GM10266 (cell line): ENCODE data around the gene DDX31.

Experiments used
- DNase-seq: peaks from one replicate; pipeline ENCODE4 v3.0.0; 2012; ENCODE audit errors: extremely low spot score
- TF ChIP-seq, protein P1 (sequence below): IDR thresholded peaks from 2 replicates; pipeline ENCODE4 v1.5.1; 2012; ENCODE audit warnings: mild to moderate bottlenecking, low read depth; ENCODE audit not compliant: control insufficient read depth, insufficient read depth; ENCODE audit errors: missing control alignments

Gene DDX31

DNA sequence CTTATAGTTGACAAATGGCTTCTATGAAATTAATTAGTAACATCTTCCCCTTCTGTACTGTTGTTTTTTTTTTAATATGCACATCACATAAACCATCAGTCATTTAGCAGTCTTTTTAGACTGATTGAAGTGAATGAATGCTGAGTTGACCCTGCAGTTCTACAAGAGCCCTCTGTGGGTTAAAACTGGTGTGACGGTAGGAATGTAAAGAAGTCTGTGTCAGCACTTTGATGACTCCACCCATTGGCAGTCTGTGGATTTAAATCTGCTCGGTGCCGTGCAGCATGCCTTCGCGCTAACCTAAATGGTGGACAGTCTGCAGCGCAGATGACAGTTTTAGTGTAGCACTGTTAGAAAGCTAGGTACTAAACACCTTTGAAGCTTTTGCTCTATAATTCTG, 3.6 kb upstream of the DDX31 start:
- no peak for DNase-seq

DNA sequence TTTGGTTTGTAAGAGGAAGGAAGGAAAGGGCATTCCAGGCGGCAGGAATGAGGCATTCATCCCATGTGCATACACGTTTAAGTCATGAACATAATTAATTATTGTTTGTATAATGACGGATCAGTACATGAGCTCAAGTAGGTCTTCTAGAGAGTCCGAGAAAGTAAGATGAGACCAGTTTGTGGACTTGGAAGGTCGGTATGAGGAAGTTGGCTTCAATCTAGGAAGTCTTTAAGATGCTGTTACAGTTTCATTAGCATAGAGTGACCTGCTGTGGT, 2.6 kb upstream of the DDX31 start:
- no peak for DNase-seq

More for the DNA sequence above, 3.6 kb upstream of the DDX31 start:
- TF ChIP-seq, protein P1, sequence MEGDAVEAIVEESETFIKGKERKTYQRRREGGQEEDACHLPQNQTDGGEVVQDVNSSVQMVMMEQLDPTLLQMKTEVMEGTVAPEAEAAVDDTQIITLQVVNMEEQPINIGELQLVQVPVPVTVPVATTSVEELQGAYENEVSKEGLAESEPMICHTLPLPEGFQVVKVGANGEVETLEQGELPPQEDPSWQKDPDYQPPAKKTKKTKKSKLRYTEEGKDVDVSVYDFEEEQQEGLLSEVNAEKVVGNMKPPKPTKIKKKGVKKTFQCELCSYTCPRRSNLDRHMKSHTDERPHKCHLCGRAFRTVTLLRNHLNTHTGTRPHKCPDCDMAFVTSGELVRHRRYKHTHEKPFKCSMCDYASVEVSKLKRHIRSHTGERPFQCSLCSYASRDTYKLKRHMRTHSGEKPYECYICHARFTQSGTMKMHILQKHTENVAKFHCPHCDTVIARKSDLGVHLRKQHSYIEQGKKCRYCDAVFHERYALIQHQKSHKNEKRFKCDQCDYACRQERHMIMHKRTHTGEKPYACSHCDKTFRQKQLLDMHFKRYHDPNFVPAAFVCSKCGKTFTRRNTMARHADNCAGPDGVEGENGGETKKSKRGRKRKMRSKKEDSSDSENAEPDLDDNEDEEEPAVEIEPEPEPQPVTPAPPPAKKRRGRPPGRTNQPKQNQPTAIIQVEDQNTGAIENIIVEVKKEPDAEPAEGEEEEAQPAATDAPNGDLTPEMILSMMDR = no peak

DNA sequence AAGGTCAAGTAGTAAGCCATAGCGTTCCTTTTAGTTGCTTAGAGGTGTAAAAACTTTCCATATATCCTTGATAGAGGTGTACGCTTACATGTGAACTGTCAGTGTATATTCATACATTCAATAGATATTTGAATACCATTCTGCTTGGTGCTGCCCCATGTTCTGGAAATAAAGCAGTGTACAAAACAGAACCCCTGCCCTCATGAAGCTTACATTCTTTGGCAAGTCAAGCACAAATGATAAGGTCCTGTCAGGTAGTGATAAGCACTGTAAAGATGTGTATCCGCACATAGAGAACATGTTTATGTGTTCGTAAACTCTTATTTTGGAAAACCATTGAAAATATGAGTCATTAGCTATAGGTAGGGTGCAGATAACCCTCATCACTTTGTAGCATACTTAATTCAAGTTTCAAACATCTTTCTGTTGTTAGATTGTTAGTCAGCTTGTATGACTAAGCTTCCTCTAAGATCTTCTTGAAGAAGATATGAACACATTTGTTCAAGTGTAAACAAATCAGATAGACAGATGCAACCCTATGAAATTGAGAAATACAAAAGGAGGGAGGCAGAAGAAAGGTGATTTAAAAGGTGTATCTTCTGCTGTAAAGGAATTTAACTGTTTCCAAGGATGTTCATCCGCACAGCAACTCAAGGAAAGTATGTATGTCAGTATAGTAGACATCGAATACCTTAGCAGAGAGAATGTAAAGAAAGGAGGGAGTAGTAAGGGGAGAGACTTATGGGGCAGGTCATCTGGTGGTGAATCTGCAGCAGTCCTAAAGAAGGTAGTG, 2.0 kb upstream of the DDX31 start:
- no peak for DNase-seq
- TF ChIP-seq, protein P1 = no peak

More for the DNA sequence above, 2.6 kb upstream of the DDX31 start:
- TF ChIP-seq, protein P1 = no peak

DNA sequence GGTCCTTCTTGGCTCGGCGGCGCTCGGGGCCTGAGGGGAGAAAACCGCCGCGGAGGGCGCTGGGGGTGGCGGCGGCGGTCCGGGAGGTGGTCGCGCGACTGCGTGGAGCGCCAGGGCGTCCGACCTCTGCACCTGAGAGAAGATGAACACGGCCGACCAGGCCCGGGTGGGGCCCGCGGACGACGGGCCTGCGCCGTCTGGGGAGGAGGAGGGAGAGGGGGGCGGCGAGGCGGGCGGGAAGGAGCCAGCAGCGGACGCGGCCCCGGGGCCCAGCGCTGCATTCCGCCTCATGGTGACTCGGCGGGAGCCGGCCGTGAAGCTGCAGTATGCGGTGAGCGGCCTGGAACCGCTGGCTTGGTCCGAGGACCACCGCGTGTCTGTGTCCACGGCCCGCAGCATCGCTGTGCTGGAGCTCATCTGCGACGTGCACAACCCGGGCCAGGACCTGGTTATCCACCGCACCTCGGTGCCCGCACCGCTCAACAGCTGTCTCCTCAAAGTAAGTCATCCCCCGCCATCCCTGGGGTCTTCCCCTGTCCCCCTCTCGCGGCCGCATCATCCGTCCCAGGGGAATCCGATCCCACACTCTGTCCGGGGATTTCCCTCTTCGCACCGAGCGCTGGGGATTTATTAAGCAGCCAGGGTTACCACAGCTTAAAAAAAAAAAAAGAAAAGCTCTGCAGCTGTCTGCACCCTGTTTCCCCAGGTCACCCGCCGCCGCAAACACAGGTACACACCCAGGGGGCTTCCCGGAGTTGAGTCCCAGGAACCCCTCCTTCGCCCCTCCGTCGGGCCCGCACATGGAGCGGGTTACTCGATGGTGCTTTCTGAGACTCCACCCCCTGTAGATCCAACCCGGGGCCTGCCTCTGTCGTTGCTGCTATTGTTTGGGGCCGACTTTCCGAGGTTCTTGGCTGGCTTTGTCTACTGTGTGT, 941 bp upstream of the DDX31 start, which contains the start of gene GTF3C4:
TSS of gene GTF3C4 (plus strand) at position 8 of the 935 bp plus-strand sequence. CDS start at position 143, 135 bp downstream.
- TF ChIP-seq, protein P1 = no peak
- DNase-seq = peak; percentile 92

DNA sequence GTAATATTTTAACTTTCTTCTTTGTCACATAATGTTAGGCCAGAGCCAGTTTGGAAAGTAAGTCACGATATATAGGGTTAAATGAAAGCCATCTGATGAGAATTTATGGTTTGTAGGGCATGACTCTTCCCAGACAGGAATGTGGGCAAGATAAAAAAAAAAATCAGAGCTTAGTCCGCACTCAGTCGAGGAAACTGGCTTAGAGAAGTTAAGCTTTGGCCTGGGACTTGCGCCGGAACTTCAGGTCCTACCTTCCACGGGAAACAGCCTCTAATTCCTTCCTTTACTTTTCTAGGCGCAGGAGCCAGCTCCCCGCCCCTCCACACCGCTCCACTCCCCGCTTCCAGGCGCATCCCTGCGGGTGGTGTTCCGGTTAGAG, 475 bp downstream of the DDX31 start:
- DNase-seq = no peak
- TF ChIP-seq, protein P1 = no peak

DNA sequence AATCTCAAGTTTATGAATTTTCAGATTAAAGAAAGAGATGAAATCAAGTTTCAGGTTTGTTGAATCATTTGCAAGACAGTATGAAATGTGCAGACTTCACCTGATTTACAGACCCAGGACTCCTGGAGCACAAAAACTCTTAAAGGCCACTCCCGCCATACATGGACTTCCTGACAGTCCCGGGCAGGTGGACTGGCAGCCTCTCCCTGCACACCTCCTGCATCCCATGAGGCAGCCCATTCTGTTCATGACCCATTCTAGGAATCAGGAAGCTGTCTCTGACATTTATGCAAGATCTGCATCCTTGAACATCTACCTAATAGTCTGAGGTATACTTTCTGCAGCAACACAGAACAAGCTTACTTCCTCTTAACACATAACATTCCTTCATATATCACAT, 5.9 kb downstream of the DDX31 start:
- DNase-seq = no peak
- TF ChIP-seq, protein P1 = no peak
